WI38 (cell line): ENCODE results near the gene KCNAB1.
A peak's percentile ranks its signal among the peaks of the same experiment; 100 is the strongest.

Source experiments
- H3K4me3 ChIP-seq: 2 replicates; pipeline ENCODE4 v1.5.1; 2011; ENCODE audit warnings: low read depth, mild to moderate bottlenecking, control low read depth, low read length
- TF ChIP-seq, protein P1 (sequence below): IDR thresholded peaks from 2 replicates; pipeline ENCODE4 v1.5.1; 2012; ENCODE audit warnings: low read depth, mild to moderate bottlenecking, control low read depth, low read length

KCNAB1 gene

GRCh38 chr3:156471431-156471830, 351.1 kb downstream of the KCNAB1 start:
- no peak overlapping the region for H3K4me3 ChIP-seq
- TF ChIP-seq, protein P1, sequence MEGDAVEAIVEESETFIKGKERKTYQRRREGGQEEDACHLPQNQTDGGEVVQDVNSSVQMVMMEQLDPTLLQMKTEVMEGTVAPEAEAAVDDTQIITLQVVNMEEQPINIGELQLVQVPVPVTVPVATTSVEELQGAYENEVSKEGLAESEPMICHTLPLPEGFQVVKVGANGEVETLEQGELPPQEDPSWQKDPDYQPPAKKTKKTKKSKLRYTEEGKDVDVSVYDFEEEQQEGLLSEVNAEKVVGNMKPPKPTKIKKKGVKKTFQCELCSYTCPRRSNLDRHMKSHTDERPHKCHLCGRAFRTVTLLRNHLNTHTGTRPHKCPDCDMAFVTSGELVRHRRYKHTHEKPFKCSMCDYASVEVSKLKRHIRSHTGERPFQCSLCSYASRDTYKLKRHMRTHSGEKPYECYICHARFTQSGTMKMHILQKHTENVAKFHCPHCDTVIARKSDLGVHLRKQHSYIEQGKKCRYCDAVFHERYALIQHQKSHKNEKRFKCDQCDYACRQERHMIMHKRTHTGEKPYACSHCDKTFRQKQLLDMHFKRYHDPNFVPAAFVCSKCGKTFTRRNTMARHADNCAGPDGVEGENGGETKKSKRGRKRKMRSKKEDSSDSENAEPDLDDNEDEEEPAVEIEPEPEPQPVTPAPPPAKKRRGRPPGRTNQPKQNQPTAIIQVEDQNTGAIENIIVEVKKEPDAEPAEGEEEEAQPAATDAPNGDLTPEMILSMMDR, result no peak

GRCh38 chr3:156472150-156472549, 351.8 kb downstream of the KCNAB1 start:
- TF ChIP-seq, protein P1, result no peak

DNA sequence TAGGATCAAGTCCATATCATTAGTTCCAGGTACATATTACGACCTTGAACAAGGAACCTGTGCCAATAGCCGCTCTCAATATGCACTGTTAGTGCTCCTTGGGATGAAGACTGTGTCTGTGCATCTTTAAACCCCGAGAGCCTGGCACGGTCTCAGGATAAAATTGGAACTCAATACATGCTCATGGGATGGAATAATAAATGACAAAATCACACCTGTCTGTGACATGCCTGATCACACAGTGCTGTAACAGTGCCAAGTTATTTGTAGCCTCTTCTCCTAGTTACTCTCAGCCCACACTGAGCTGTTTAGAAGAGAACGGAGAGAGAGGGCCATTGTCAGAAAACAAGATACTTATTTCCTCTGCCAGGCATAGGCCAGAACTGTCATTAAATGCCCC, 352.3 kb downstream of the KCNAB1 start:
- TF ChIP-seq, protein P1, result no peak
- no peak overlapping the region for H3K4me3 ChIP-seq

More at GRCh38 chr3:156472150-156472549, 351.8 kb downstream of the KCNAB1 start:
- no peak overlapping the region for H3K4me3 ChIP-seq

DNA sequence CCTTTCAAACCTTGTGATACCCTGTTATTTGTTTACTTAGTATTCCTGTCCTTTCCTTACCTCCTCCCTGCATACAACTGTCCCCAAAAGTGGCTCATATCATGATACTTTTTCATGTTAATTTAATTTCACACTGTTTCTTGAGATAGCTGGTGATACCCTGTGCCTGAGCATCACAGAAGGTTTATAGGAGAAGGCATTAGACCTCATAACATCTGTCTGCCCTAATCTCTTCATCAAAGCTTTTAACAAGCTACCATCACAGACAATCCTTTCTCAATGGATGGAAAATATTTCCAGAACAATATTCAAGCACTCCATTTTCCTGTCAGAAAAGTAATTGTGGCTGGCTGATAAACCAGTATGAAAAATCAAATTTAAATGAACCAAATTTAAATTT, 353.0 kb downstream of the KCNAB1 start:
- TF ChIP-seq, protein P1, result no peak

DNA sequence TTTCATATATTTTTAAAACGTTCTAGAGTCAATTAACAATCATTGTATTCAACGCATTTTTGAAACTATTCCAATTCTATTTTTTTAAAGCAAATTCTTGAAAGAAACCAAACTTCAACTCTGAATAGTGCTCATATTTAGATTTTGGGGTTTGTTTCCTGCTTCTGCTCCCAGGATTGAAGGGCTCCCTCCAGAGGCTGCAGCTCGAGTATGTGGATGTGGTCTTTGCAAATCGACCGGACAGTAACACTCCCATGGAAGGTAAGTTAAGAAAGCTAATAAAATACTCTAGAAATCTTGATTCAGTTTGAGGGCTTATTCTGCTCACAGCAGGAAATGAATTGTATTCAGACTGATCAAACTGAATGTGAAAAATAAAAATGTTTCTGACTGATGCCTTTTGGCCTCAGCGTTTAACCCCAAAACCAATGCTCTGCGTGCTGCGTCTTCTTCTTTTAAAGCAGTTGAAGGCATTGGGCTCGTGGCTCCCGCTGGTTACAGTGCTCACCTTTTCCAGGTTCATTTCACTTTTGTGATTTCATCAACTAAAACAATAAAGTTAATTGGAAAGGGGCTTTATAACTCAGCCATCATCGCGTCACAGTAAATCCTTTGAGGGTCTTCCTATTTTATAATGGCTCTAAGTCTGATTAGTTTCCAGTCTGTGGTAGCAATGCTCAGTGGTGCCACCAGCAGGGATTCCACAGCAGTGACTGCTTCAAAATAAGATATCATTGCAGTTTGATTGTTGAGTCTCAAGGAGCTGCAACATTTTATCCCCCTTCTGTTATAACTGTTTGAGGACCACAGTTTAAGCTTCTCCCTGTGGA, 354.4 kb downstream of the KCNAB1 start:
- H3K4me3 ChIP-seq, result no peak overlapping the region

More for the DNA sequence above, 353.0 kb downstream of the KCNAB1 start:
- H3K4me3 ChIP-seq, result no peak overlapping the region

GRCh38 chr3:156477323-156477722, 356.9 kb downstream of the KCNAB1 start:
- no peak overlapping the region for H3K4me3 ChIP-seq
- TF ChIP-seq, protein P1, result no peak

More for the DNA sequence above, 354.4 kb downstream of the KCNAB1 start:
- TF ChIP-seq, protein P1, result peak; percentile 30

- TF ChIP-seq, protein P1, result no peak
- no peak overlapping the region for H3K4me3 ChIP-seq
Observed at GRCh38 chr3:156478891-156479290, 358.5 kb downstream of the KCNAB1 start.
